Stimulated activated CD8-positive, alpha-beta memory T cell treated with anti-CD3 and anti-CD28 coated beads, Interleukin-7, amount 100 ng/mL, for 24 hours (primary cell): ENCODE measurements around the gene STAC2.

Source experiments
- DNase-seq: peaks from one replicate; pipeline ENCODE4 v3.0.0-alpha.2; 2020; ENCODE audit warnings: low read depth

Gene STAC2

DNA sequence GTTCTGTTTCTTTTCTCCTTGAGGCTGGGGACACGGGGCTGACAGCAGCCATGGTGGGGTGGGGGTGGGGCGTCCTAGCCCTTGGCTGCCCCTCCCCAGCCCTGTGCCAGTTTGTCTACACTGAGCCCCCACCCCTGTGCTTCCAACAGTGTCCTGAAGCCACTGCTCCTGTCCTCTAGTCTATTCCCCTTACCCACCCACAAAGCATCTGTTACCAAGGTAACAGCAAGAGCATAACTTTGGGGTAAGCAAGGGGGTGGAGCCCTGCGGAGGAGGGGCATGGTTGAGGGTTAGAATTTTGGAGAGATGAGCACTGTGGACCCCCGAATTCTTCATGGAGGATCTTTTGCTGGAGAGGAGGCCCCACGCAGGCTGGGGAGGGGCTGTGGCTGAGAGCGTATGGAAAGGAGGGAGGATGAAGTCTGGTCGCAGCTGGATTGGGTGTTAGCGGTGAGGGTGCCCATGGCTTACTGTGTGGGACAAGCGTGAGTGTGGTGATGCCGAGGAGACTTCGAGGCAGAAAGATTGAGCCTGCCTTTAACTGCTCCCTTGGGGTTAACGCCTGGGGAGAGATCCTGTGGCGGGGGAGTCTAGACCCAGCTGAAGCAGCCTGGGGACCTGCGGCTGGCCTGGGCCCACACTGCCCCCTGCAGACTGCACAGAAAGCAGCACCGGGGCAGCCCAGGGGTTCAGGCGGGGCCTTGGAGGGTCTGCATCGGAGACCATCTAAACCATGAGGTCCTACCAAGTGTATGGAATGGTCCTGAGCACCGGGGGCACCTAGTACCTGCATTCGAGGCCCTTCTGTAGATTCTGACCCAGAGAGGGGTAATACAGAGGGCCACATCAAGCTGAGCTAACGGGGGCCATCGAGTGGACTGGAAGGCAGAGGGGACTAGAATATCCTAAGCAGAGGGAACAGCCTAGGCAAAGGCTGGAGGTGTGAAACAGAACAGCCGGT lies 6.1 kb upstream of the STAC2 start:
- peak; percentile 28 for DNase-seq

DNA sequence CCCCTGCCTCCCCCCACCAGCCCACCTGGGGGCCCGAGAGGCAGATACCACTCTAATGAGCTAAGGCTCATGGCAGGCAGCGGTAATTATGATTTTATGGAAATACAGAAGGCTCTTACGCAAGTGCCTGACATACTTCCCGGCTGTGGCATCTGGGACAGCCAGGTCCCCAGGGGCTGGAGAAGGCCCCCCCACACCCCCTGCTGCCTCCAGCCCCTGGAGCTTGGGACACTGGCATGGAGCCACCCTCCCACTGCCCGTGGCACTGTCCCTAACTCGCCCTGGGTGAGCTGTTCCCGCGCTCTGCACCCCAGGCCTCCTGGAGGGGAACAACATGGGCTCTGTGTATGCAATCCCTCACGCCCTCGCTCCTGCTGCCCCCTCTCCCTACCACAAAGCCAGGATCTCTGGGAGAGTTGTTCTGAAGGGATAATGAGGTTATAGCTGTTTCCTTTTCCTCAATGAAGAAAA lies 5.4 kb upstream of the STAC2 start:
- no peak for DNase-seq

DNA sequence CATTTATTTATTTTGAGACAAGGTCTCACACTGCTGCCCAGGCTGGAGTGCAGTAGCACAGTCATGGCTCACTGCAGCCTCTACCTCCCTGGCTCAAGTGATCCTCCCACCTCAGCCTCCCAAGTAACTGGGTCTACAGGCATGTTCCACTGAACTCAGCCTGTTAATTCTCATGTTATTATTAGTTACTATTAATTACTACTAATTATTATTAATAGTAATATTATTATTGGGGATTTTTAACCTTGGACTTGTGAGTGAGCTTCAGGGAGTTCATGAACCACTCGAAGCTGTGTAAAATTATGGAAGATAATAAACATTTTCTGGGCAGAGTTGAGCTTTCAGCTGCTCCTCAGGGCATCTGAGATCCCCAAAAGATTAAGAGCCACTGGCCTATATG lies 4.6 kb upstream of the STAC2 start:
- no peak for DNase-seq

DNA sequence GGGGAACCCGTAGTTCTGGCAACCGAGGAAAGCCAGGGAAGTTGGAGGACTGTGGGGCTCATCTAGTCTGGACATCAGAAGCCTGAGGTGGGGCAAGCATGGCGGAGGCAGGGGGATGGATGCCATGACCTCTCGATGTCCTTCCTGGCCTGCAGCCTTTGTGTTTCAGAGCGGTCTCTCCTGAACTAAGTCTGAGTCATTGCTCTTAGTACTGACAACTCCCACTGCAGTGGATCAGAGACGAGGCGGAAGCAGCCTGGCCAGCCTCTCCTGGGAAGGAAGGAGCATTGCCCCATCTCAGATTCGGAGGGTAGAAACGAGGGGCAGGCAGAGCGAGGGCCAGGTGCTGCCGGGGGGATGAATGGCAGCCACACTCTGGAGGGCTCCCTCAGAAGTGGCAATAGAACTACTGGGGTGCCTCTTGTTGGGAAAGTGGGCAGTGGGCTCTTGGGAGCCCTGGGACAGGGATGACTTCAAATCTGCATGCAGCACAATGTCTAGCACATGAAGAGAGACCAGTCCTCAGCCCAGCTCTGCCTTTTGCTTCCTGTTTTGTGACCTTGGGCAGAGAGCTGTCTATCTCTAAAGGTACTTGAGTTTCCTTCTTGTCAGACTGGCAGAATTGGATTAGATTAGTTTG lies 3.6 kb upstream of the STAC2 start:
- DNase-seq, result no peak

DNA sequence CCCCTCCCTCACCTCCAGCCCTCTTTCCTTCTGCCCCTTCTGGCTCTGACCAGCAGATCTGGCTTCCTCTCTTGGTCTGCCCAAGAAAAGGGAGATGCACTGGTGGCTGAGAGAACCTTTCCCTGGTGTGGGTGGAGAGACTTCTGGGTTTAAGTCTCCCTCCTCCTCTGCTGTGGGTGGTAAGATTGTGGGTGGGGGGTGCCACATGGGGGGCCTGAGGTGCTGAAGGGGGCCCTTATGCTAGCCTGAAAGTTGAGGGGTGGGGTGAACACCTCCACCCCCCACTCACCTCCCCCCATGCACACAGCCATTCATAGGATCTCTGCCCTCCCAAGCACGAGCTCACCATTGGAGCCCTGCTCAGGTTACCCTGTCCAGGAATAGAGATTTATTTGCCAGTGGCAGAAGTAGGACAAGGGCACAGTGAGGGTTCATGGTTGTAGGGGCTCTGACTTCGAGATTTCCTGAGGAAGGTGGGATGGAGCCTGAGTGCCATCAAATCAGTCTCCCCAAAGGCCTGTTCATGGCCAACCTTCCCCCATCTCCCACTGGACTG lies 1.7 kb upstream of the STAC2 start:
- DNase-seq, result no peak

DNA sequence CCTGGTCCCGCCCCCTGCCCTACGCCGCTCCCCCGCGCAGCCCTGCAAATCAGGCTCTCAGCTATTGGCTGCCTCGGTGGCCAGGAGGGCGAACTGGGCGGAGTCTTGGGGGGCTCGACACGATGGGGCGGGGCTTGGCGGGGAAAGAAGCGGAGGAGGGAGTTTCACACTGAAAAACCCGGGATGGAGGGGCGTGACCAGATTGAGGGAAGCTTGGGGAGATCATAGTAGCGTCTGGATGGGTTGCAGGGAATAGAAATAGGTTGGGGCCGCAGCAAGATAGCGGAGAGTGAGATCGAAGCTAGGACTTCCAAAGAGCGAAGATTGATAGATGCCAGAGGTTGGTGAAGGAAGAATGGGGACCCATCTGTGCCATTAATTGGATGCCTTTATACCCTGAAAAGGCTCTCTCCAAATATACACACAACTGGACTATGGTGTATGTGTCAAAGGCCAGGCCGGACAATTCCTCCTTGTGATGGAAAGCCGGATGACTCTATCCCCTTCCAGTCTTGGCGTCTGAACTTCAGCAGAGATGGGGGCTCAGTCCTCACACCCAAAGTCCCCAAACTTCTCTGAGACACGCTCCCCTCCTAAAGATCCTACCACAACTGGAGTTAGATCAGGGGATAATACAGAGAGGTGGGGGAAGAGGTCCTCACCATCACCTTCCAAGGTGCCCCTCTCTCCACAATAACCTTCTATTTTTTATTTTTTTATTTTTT lies 376 bp upstream of the STAC2 start:
- peak; percentile 43 for DNase-seq

DNA sequence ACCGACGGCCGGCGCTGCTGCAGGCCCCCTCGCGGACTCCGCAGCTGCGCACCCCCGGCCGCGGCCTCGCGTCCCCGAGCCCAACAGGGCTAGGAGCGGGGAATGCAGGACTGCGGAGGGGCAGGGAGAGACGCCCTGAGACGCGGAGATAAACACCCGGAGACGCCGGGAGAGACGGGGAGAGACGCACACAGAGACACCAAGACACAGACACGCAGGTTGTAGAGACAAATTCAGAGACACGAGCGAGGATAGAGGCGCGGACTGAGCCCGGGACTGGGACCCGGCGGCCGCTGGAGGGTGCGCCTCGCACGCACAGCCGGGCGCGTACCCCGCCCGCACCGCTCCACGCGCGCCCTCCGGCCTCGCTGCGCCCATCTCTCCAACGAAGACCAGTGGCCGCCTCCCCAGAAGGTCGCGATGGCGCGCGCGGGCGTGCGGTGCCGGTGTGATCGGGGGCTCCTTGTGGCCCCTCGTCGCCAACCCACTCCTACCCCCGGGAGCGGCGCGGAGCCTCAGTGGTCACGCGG lies 902 bp downstream of the STAC2 start:
- no peak for DNase-seq

DNA sequence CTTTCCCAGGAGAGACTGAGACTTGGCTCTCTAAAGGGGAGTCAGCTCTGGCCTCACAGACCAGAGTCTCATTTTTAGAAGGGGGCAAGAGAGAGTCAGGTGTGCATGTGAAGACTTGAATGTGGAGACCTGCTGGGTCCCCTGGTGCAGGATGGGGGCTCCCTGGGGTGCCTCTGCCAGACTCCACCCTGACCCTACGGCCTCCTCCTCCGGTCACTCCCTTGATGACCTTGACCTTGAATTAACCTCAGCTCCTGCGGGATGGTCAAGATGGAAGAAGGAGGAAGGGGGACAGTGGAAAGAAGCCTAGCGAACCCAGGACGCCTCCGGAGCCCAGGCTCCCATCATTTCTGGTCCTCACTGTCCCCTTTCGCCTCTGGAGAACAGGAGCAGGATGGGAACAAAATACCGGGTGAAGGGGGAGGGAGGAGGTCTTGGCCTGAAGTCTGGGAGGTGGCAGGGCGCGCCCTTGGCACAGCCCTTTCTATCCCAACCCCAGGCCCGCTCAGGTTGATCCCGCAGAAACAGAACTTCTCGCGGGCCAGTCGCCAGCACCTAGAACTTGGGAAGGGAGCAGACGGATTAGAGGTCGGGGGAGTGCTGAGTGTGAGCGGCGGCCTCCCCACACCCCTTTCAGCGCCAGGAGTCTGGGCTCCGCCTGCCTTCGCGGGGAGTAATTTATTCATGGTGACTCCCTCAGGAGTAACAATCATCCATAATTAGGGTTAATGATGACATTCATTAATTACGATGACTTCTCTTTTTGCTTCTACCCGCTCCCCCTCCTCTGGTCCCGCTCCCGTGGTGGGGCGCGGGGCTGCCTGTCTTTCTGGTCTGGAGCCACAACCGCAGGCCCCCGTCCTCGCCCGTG lies 1.6 kb downstream of the STAC2 start:
- DNase-seq, result no peak

DNA sequence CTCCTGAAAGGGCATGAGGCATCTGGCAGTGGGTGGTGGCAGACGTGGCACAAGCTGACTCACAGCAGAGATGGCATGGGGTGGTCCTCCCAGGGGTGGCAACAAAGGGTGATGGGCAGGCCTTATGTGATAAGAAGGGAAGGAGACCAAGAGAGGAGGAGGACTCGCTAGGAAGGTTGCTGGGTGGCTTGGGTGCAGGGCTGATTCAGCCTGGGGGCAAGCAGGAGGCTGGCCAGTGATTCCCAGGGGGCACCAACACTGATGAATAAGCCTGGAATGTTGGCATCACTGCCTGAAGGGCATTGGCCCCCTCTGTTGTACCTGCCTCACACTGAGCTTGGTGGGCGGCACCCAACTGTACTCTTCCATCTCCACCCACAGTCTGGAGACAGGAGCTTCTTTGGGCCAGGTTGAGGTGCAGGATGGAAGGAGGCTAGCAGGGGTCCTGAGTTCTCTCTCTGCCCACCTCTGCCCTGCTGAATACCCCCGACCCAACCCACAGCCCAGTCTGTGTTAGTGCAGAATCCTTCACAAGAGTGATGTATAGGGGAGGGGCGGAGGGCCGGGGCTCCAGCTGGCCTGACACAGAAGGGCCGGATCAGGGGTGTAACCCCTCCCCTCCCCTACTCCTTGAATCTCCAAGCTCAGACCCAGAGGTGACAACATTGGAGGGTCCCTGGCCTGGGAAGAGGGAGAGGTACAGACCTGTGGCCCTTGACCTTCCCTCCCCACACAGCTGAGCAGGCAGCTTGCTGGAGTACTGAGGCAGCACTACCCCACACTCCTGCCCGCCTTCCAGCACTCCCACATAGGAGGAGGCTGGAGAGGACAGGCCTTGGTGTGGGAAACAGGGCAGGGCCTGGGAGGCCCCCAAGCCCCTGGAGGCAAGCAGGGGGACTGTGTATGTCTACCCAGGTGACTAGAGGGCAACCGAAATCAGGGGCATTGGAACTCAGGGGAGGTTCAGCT lies 2.6 kb downstream of the STAC2 start:
- DNase-seq, result no peak

DNA sequence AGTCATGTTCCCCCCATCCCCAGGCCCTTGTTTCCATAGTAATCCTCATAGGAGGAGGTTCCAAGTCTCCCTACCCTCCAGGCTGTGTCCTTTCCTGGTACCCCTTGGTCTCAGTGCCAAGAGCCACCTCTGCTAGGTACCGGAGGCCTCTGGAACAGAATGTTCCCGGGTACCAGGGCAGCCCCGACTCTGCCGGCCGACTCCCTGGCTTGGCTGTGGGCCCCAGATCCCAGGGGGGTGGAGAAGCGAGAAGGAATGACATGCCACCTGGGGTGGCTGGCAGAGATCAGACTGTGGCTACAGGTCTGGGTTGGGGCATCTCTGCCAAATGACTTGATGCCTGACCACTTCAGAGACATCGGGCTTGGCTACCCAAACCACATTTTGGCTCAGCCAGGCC lies 3.6 kb downstream of the STAC2 start:
- no peak for DNase-seq

DNA sequence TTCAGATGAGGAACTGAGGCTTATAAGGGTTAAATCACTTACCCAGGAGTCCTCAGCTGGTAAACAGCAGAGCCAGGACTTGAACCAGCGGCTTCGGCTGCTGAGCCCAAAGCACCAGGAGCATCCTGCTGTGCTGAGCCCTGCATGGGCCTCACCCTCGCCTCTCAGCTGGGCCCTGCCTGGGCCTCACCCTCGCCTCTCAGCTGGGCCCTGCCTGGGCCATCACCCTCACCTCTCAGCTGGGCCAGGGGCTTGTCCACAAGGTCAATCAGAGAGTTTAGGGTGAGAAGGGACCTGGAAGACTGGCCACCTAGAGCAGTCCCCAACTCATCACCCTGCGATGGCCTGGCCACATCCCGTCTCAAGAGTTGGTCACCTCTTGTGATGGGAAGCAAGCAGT lies 4.2 kb downstream of the STAC2 start:
- DNase-seq, result no peak

DNA sequence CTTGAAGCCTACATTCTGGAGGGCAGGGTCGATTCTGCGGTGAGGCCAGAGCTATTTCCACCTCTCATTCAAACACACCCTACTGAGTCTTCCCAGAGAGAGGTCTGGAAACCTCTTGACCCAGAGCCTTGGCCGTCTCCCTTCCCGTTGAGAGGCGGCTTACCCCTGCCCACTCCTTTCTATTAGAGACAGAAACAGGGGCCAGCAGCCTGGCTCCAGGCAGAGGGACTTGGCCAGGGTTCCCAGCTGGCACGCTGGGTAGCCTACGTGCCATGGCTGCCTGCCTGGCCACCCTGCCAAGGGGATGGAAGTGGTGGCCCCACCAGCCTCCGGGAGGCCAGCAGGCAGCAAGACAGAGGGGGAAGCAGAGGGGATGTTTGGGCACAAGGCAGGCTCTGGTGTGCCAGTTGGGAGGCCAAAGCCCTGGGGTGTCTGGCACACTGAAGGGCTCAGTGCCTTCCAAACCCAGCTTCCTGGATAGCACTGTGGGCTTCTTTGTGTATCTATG lies 6.0 kb downstream of the STAC2 start:
- DNase-seq, result no peak

DNA sequence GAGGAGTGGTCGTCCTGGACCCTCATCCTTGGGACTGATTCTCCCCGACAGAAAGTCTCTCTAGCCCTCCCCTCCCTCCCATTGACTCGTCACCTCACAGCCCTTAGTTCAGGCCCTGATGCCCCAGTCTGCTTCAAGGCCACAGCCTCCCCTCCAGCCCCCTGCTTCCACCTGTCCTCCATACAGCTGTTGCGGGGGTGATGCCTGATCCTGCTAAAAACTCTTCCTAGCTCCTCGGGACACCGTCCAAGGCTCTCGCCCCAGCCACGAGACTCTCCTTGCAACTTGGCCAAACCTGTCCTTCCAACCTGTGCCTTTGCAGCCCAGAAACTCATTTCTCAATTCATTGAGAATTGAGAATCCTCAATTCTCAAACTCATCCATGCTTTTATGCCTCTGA lies 6.8 kb downstream of the STAC2 start:
- no peak for DNase-seq

DNA sequence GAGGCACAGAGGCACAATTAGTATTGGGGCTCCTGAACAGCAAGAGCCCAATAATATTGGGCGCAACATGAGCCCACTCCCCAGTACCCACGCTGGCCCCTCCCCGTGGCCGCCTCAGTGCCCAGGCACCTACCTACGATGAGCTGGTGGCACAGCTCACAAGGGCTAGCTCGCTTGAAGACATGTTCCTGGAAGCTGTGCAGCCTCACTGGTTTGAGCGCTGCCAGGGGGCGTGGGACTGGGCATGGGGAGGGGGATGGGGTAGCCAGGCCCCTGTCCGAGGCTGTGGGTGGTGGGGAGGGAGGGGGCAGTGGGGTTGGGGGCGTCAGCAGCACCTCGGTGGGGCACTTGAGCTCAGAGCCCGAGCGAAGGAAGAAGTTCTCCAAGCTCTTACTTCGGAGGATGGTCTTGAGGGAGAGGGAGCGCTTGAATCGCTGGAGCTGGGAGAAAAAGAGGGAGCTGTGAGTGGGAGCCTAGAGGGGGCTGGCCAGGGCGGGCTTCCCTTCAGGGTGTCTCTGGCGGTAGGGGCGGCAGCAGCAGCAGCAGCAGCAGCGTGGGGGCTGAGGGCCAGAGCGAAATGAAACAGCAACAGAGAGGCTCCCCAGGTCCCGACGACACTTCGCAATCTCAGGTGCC lies 7.9 kb downstream of the STAC2 start:
- DNase-seq, result no peak

DNA sequence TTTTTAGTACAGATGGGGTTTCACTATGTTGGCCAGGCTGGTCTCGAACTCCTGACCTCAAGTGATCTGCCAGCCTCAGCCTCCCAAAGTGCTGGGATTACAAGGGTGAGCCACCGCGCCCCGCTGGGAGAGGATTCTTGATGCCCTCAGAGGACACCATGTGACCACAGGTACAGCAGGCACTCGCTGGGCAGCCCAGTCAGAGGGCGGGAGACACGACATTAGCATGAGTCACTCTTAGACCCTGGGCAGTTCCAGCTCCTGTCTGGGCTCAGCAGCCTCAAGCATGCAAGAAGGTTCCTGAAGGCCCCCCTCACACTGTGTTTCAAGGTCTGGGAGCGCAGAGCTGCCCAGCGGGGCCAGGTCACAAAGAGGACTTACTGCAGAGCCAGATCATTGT lies 11.9 kb downstream of the STAC2 start:
- DNase-seq, result no peak

DNA sequence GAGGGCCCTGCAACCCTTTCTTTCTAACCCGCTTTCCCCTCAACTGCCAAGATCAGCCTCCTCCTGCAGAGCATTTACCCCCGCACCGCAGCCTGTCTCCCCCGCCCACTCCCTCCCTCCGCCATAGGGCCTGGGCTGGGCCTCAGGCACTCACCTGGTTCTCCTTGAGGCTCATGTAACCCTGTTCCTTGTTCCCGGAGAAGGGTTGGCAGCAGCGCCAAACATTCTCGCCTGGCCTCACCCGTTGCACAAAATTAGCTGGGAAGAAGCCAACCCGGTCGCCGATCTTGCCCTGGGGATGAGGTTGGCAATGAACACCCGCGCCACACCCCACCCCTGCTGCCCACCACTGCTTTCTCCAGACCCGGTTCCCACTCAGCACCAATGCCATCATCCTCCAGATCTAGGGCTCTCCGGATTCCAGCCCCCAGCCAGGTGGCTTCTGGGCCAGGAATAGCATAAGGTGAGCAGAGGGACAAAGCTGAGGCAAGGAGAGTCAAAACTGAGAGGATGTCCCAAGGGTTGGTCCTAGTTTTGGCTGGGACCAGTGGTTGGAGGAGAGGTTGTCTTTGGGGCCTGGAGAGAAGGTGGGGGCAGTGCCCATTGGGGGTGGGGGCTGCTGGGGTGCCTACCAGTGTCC lies 12.8 kb downstream of the STAC2 start:
- no peak for DNase-seq

DNA sequence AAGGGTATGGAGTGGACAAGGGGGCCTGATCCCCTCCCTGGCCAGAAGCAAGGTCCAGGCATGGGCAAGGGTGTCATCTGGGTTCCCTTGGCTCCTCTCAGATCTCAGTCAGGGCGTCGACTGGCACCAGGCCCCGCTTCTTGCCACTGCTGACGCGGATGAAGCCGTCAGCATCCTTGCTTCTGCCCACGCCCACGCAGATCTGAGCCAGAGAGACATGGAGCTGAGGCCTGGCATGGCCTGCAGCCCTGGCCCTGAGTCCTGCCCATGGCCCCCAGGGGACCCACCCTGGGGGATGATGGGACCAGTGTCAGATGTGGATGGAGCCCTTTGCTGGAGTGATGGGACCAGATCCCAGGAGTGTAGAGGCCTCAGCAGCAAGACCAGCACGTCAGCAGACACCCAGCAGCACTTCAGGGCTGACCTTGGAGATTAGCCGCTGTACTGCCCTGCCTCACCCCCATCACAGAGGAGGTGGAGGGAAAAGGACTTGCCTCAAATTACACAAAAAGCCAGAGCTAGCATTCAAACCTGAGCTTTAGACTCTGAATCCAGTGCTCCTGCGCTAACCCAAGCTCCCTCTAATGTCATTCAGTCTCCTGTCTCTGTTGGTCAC lies 13.4 kb downstream of the STAC2 start:
- no peak for DNase-seq

DNA sequence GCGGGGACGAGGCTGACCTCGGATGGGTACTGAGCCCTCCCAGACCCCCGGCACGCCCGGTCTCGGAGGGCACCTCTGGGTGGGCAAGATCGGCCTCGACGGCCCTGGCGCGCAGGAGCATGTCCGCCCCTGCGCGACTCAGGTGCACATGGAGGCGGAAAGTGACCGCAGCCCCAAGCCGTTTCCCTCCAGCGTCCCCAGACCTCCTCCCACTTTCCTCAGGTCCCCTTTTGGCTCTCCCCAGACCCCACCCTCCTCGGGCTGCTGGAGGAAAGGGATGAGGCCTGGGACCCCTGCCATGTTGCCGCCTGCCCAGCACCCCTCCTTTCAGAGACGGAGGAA lies 15.7 kb downstream of the STAC2 start:
- DNase-seq, result no peak
